GM18508 (cell line): Measurements from ENCODE around the gene NAA10.
A peak's percentile ranks its signal among the peaks of the same experiment; 100 is the strongest.

Experiments used
- ATAC-seq: cut with Tn5 transposase; IDR thresholded peaks from one replicate; pipeline ENCODE4 v1.9.1; 2021; ENCODE audit warnings: moderate number of reproducible peaks; ENCODE audit not compliant: insufficient read depth, unreplicated experiment

NAA10 gene

GRCh38 chrX:153950127-153950526 lies 15.3 kb upstream of the NAA10 start:
- ATAC-seq = no peak

- no peak for ATAC-seq
Measured at GRCh38 chrX:153948847-153949805, 14.3 kb upstream of the NAA10 start.

DNA sequence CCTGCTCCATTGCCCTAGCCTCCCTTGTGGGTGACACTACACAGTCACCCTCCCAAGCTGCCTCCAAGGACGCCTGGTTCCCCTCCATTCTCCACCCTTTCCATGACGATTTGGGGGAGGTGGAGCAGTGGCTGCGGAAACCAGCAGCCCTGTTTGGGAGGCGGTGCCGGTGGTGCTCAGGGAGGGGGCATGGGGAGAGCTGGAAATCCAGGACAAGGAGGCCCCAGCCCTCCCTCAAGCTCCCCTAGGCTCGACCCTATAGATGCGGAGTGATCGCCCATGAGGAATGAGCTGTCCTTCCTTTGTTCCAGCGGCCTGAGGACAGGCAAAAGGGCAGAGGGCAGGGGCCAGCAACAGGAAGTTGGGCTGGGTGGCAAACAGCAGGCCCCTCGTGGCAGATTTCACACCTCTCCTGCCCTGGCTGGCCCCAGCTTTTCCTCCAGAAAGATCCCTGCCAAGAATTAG lies 13.2 kb upstream of the NAA10 start:
- ATAC-seq = no peak

DNA sequence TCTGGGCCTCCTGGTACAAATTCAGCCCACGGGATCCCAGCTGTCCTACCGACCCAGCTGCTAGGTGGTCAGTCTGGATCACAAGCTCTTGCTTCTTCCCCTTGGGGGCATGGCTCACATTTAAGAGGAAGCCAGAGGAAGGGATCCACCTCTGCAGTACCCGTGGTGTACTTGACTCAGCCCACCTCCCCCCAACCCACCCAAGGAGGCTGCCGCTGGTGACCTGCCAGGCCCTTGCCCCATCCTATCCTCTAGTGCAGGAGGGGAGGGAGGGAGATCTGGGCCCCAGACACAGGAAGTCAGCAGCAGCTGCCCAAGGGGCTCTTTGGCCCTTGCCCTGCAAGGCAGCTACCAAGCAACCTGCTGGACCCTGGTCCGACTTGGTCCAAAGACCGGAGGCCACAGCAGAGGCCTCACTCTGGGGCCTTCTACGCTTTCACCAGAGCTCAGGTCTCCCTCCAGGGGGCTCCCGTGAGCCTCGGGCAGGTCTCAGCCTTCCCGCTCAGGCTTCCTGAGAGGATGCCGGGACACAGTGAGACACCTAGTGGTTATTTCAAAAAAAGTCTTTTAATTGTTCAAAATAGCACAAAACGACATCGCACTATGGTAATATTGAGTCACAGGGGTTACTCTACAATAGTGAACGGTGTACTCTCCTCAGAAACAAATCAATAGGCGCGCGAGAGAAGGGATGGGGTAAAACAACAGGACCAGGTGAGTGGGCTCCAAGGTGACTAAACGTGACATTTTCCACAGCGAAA lies 12.4 kb upstream of the NAA10 start:
- peak; percentile 72 for ATAC-seq

DNA sequence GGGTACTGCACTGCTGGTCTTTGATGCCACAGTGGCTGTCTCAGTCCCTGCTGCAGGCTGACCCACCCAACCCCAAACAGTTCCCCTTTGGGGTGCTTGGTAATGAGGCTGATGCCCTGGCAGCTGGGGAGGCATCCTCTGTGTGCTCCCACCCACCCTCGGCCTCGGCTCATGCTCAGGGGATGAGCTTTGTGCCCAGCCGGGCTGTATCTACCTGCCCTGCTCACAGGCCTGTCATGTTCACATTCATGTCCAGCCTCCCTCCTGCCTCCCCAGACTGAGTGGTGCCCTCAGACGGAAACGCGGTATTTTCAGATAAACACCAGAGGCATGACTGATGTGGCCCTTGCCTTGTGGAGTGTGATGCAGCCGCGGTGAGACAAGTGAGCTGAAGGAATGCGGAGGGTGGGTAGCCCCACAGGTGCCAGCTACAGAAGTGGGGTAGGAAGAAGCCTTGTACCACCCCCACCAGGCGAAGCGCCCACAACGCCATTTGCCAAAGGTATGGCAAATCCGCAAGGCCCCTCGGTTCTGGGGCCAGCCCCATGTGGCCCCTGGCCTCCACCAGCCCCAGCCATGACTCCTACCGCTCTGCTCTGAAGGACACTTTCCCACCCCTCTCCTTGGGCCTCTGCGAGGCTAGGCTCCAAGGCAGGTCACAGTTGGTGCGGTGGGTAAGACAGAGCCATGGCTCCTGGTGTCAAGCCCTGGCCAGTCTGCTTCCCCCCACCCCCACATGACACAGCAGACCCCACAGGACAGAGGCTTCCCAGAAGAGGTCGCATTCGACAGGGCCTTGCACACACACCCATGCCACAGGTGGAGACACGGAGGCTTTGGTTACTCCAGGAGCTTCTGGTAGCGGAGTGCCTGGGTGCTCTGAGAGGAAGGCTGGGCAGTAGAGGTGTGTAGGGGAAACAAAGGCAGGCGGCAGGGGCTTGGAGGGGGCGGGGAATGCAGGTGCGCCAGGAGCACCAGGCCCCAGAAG lies 11.4 kb upstream of the NAA10 start:
- no peak for ATAC-seq

GRCh38 chrX:153944800-153945150 lies 9.9 kb upstream of the NAA10 start:
- no peak for ATAC-seq

DNA sequence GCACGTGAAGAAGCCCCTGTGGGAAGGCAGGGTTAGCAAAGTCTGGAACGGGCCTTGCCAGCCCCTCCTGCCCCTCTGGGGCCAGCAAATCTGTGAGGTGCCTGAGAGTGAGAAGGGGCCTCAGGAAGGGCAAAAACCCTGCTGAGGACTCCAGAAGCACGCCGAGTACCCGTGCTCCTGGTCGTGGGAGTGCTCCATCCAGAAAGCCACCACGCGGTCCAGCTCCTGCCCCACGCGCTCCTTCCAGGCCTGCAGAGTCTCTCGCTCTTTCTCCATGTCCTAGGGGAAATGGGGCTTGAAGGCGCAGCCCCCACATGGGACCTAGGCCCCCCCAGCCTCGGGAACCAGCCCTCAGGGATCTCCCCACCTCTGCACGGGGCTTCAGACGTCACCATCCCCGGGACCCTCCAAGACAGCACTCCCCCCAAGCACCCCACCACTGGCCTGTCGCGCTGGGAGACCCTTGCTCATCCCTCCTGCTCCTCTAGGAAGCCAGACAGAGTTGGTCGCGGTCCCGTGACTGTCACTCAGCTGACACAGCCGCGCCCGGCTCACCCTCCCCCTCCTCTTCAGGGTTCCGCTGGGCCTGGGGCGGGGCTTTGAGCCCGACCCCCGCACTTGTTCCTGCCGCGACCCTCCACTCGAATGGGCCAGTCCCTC lies 9.4 kb upstream of the NAA10 start, which contains the start of gene RENBP:
RENBP (minus strand) TSS at position 504 of the 660 bp plus-strand sequence; CDS start at position 471, 33 bp downstream.
- no peak for ATAC-seq

DNA sequence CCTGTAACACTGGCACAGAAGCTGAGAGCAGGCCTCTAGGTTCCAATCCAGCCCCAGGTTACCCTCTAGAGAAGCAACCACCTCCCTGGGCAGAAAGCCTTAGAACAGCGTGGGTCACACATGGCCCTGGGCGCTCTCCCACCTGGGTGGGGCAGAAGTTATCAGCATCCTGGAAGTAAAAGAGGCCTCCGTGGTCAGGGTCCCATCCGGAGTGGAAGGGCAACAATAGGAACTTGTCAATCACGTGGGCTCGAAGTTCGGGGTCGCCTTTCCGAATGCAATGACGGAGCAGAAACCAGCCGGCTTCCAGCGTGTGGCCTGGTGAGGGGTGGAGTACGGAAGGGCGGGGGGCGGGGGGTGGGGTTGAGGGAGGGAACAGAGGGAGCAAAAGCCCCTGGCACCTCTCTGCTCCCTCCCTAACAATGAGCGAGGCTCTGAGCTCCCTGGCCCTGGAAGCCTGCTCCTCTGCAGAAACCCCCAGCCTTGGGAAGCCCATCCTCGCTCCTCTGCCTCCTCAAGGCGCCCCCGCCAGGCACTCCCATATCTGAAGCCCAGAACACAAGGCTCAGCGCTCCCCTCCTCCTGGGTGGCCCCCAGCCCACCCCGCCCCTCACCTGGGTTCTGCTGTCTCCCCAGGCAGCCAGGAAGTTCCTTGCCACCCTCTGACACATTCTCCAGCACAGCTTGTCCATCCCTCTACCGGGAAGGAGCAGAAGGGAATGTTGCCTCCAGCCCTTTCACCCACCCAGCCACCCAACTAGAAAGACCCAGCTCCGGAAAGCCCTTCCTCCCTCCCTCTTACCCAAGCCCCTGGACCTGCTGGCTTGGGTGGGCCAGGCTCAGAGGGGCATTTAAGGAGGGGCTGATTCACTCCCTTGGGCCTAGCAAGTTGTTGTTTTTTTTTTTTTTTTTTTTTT lies 6.8 kb upstream of the NAA10 start:
- no peak for ATAC-seq

GRCh38 chrX:153939573-153939972 lies 4.7 kb upstream of the NAA10 start:
- no peak for ATAC-seq

DNA sequence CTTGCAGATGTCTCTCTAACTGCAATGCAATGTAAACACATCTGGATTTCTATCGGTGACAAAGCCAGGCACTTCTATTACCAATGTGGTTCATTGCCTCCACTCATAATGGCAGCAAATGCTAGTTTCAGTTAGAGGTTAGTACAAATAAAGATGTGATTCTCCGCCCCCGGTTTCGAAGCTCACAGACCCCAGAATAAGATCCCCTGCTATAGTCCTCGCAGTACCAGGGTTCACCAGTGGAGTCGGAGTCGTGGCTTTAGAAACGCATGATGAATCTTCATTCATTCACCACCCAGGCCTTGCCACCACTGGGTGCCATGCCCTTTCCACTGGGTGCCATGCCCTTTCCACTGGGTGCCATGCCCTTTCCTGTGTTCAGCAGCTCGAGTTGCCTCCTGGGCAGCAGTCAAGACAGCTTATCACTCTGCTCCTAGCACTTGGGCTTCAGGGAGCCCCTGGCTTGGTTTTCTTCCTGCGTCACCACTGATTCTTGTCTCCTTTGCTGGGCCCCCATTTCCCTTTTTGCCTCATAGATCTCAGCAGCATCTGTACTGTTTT lies 3.5 kb upstream of the NAA10 start:
- no peak for ATAC-seq

DNA sequence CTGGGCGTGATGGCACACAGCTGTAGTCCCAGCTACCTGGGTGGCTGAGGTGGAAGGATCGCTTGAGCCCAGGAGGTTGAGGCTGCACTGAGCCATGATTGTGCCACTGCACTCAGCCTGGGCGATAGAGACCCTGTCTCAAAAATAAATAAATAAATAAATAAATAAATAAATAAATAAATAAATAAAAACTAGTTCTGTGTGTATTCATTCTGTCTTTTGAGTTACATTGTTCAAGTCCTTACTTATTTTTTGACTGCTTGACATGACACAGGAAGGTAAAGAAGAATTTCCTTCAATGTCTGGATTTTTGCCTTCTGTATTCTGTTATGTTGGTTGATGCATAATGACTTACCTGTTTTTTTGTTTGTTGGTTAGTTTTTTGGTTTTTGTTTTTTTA lies 2.2 kb upstream of the NAA10 start:
- no peak for ATAC-seq

- ATAC-seq = no peak
Measured at GRCh38 chrX:153935326-153935851, 552 bp upstream of the NAA10 start.

GRCh38 chrX:153934148-153934761 lies 582 bp downstream of the NAA10 start:
- no peak for ATAC-seq

GRCh38 chrX:153933748-153934147 lies 1.1 kb downstream of the NAA10 start:
- ATAC-seq = no peak

- ATAC-seq = no peak
Measured at GRCh38 chrX:153932220-153932915, 2.5 kb downstream of the NAA10 start.

DNA sequence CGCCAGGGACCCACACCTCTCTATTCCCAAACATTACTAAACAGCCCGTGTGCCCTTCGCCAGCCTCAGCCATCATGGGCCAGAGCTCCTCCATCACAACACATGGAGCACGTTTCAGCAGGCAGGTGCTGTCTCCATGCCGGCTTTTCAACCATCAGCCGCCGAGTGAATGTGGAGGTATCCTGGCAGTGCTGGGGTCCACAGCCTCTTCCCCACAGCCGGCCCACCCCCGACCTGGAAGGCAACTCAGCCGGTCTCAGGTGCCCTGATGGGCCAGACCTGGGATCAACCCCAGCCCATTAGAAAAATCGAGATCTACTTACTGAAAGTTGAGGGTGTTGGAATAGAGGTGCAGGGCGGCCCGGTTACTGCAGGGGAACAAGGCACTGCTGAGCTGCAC lies 3.1 kb downstream of the NAA10 start:
- no peak for ATAC-seq

DNA sequence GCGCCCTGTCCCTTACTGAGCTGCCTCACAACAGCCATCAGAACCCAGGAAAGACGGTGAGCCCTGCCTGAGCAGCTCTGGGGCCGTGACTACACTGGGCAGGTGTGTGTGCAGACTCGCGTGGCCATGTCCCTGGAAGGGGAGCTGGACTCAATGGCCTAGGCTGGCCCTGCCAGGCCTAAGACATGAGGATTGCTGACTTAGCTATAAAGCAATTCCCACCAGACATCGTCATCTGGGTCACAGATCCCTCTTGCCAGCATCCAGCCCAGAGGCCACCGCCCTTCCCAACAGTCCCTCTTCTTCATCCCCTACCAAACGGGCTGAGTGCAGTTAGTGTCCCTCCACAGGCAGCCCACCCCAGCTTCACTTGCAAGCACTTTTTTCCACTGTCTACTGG lies 3.7 kb downstream of the NAA10 start:
- ATAC-seq = no peak
